IMR-90 (cell line): ENCODE measurements around the gene CNIH2. TPM values are rescaled to one million over a fixed set of nuclear protein-coding genes. Genes with fewer than 3 reads are reported as not detected.

Experiments used
- ATAC-seq: fragments of 200-7000 bp; cut with Tn5 transposase; 2 replicates; pipeline ENCODE4 v1.9.1; 2020; ENCODE audit warnings: low read depth, mild to moderate bottlenecking, moderate library complexity
- BruUV-seq: library from RNA; stranded (reverse); fragments of 400-500 nt; replicated peaks from 2 replicates; lab custom pipeline; 2021; lab: Mats Ljungman, UMichigan
- CTCF ChIA-PET: fragments of 300-600 bp; formaldehyde crosslinking; extraction: SDS; loops from one replicate; lab custom pipeline; 2021; ENCODE audit warnings: antibody characterized with exemption; lab: Yijun Ruan, JAX
- POLR2A ChIA-PET: fragments of 300-600 bp; sonication (Branson Sonifier 250); formaldehyde crosslinking; loops from one replicate; lab custom pipeline; 2022; ENCODE audit warnings: antibody characterized with exemption; ENCODE audit not compliant: unreplicated experiment; lab: Charles Lee
- DNase-seq: peaks from one replicate; pipeline ENCODE4 v3.0.0; 2013
- H2AFZ ChIP-seq: replicated peaks from 2 replicates; pipeline ENCODE3; 2013; ENCODE audit warnings: low read length, mild to moderate bottlenecking; ENCODE audit not compliant: poor library complexity
- H2AK5ac ChIP-seq: 2 replicates; pipeline ENCODE4 v1.6.1; 2013; ENCODE audit warnings: low read depth, low read length, inconsistent platforms
- H2AK9ac ChIP-seq: replicated peaks from 2 replicates; pipeline ENCODE3; 2013; ENCODE audit warnings: mild to moderate bottlenecking, low read depth, low read length, moderate library complexity; ENCODE audit not compliant: poor library complexity
- H2BK120ac ChIP-seq: 2 replicates; pipeline ENCODE4 v1.6.1; 2013; ENCODE audit warnings: low read depth, low read length, inconsistent platforms
- H2BK15ac ChIP-seq: 3 replicates; pipeline ENCODE4 v1.6.1; 2013; ENCODE audit warnings: low read depth, low read length, inconsistent platforms
- H2BK20ac ChIP-seq: 2 replicates; pipeline ENCODE4 v1.6.1; 2013; ENCODE audit warnings: low read depth, mild to moderate bottlenecking, inconsistent platforms, low read length, moderate library complexity
- H2BK5ac ChIP-seq: 2 replicates; pipeline ENCODE4 v1.6.1; 2013; ENCODE audit warnings: mild to moderate bottlenecking, low read depth, low read length, inconsistent platforms; ENCODE audit not compliant: poor library complexity, severe bottlenecking
- H3K14ac ChIP-seq: replicated peaks from 2 replicates; pipeline ENCODE4 v1.6.1; 2013; ENCODE audit warnings: low read depth, low read length, inconsistent platforms
- H3K18ac ChIP-seq: 2 replicates; pipeline ENCODE4 v1.6.1; 2013; ENCODE audit warnings: low read depth, low read length, control low read depth
- H3K23ac ChIP-seq: 2 replicates; pipeline ENCODE4 v1.6.1; 2013; ENCODE audit warnings: low read depth, low read length, inconsistent platforms
- H3K27ac ChIP-seq: 2 replicates; pipeline ENCODE4 v1.5.1; 2013; ENCODE audit warnings: mild to moderate bottlenecking, control low read depth, low read length; ENCODE audit not compliant: insufficient read depth
- H3K27me3 ChIP-seq: 2 replicates; pipeline ENCODE4 v1.6.1; 2013; ENCODE audit warnings: low read length; ENCODE audit not compliant: control insufficient read depth, insufficient read depth
- H3K36me3 ChIP-seq: 2 replicates; pipeline ENCODE4 v1.6.1; 2013; ENCODE audit warnings: low read length, mixed read lengths; ENCODE audit not compliant: control insufficient read depth, insufficient read depth
- H3K4ac ChIP-seq: 2 replicates; pipeline ENCODE4 v1.6.1; 2013; ENCODE audit warnings: low read depth, low read length, inconsistent platforms
- H3K4me1 ChIP-seq: 2 replicates; pipeline ENCODE4 v1.6.1; 2013; ENCODE audit warnings: low read length, mixed read lengths; ENCODE audit not compliant: control insufficient read depth, insufficient read depth
- H3K4me2 ChIP-seq: 2 replicates; pipeline ENCODE4 v1.6.1; 2013; ENCODE audit warnings: low read depth, mild to moderate bottlenecking, control low read depth, low read length, moderate library complexity
- H3K4me3 ChIP-seq: 2 replicates; pipeline ENCODE4 v1.5.1; 2013; ENCODE audit warnings: low read depth, mild to moderate bottlenecking, control low read depth, low read length, moderate library complexity; ENCODE audit not compliant: insufficient read depth
- H3K56ac ChIP-seq: 2 replicates; pipeline ENCODE4 v1.6.1; 2013; ENCODE audit warnings: low read length, inconsistent platforms; ENCODE audit not compliant: insufficient read depth; ENCODE audit errors: extremely low read depth
- H3K79me1 ChIP-seq, 2 experiments: 2 replicates each; pipeline ENCODE4 v1.6.1; 2013; ENCODE audit warnings: low read length in 2 of 2, inconsistent platforms in 1 of 2, low read depth in 1 of 2
- H3K9ac ChIP-seq: 2 replicates; pipeline ENCODE4 v1.6.1; 2013; ENCODE audit warnings: low read depth, low read length, control low read depth
- H3K9me1 ChIP-seq: 2 replicates; pipeline ENCODE4 v1.6.1; 2013; ENCODE audit warnings: low read length, inconsistent platforms; ENCODE audit not compliant: insufficient read depth
- H3K9me3 ChIP-seq: 2 replicates; pipeline ENCODE4 v1.6.1; 2013; ENCODE audit warnings: low read length; ENCODE audit not compliant: control insufficient read depth, insufficient read depth
- H4K20me1 ChIP-seq: 2 replicates; pipeline ENCODE4 v1.6.1; 2013; ENCODE audit warnings: low read length, inconsistent platforms; ENCODE audit not compliant: insufficient read depth
- H4K5ac ChIP-seq: 2 replicates; pipeline ENCODE4 v1.6.1; 2013; ENCODE audit warnings: mild to moderate bottlenecking, low read depth, low read length, control low read depth
- H4K8ac ChIP-seq, 2 experiments: 2 replicates each; pipeline ENCODE4 v1.6.1; 2013; ENCODE audit warnings: low read depth in 2 of 2, low read length in 2 of 2, control low read depth in 1 of 2, inconsistent platforms in 1 of 2
- H4K91ac ChIP-seq: 2 replicates; pipeline ENCODE4 v1.6.1; 2013; ENCODE audit warnings: low read depth, low read length, inconsistent platforms; ENCODE audit not compliant: insufficient read depth
- BHLHE40 ChIP-seq: fragments of 150-350 bp; IDR thresholded peaks from 2 replicates; pipeline ENCODE4 v1.6.1; 2016; ENCODE audit warnings: mild to moderate bottlenecking, low read depth, low read length
- CEBPB ChIP-seq: IDR thresholded peaks from 2 replicates; pipeline ENCODE4 v1.6.1; 2012; ENCODE audit warnings: low read depth, low read length, improper control_type of control experiment
- CHD1 ChIP-seq: IDR thresholded peaks from 2 replicates; pipeline ENCODE4 v1.6.1; 2012; ENCODE audit warnings: low read depth, low read length, improper control_type of control experiment
- CTCF ChIP-seq: conservative IDR thresholded peaks from 2 replicates; pipeline ENCODE4 v1.5.1; 2012; ENCODE audit warnings: mild to moderate bottlenecking, low read depth, low read length, improper control_type of control experiment
- ELK1 ChIP-seq: fragments of 150-350 bp; IDR thresholded peaks from 2 replicates; pipeline ENCODE4 v1.6.1; 2016; ENCODE audit warnings: low read depth, mild to moderate bottlenecking, low read length, moderate library complexity, borderline replicate concordance
- FOS ChIP-seq: fragments of 150-350 bp; IDR thresholded peaks from 2 replicates; pipeline ENCODE4 v1.6.1; 2016; ENCODE audit warnings: low read depth, low read length
- MAFK ChIP-seq: IDR thresholded peaks from 2 replicates; pipeline ENCODE4 v1.6.1; 2012; ENCODE audit warnings: low read depth, low read length, improper control_type of control experiment
- MAZ ChIP-seq: IDR thresholded peaks from 2 replicates; pipeline ENCODE4 v1.6.1; 2012; ENCODE audit warnings: low read depth, mild to moderate bottlenecking, low read length, improper control_type of control experiment, moderate library complexity, borderline replicate concordance
- NFE2L2 ChIP-seq: fragments of 150-350 bp; IDR thresholded peaks from 2 replicates; pipeline ENCODE4 v1.6.1; 2016; ENCODE audit warnings: low read depth, mild to moderate bottlenecking, low read length
- RAD21 ChIP-seq: IDR thresholded peaks from 2 replicates; pipeline ENCODE4 v1.6.1; 2012; ENCODE audit warnings: low read length, improper control_type of control experiment
- RCOR1 ChIP-seq: IDR thresholded peaks from 2 replicates; pipeline ENCODE4 v1.6.1; 2012; ENCODE audit warnings: mild to moderate bottlenecking, low read length, improper control_type of control experiment; ENCODE audit not compliant: insufficient replicate concordance
- SMC3 ChIP-seq: fragments of 150-350 bp; IDR thresholded peaks from 2 replicates; pipeline ENCODE4 v1.6.1; 2016; ENCODE audit warnings: low read depth, mild to moderate bottlenecking, antibody characterized with exemption, low read length, moderate library complexity
- USF2 ChIP-seq: fragments of 150-350 bp; IDR thresholded peaks from 2 replicates; pipeline ENCODE4 v1.6.1; 2017; ENCODE audit warnings: mild to moderate bottlenecking, antibody characterized with exemption, low read length, low read depth
- WGBS, 2 experiments: methylation state at CpG; one replicate each; pipeline versions ENCODE4 v1.1.5 to v1.1.7; 2013; ENCODE audit warnings: missing lambda C conversion rate in 2 of 2; ENCODE audit not compliant: insufficient read length in 1 of 2; ENCODE audit errors: extremely low coverage in 2 of 2; 5-methylcytosine and 5-hydroxymethylcytosine counted together
- dilution Hi-C: fragments of 300-500 bp; cut with HindIII; formaldehyde crosslinking; loops from one replicate; pipeline ENCODE4 v1.14.3; 2018; ENCODE audit warnings: low sequenced_read_pairs; ENCODE audit not compliant: unreplicated experiment
- in situ Hi-C: fragments of 300-500 bp; cut with MboI; formaldehyde crosslinking; loops from 3 replicates; pipeline ENCODE4 v1.14.3; 2019; ENCODE audit warnings: low sequenced_read_pairs, inconsistent platforms, mixed read lengths
- intact Hi-C: fragments of 100-400 bp; cut with micrococcal nuclease; formaldehyde crosslinking; loops from 2 replicates; pipeline ENCODE4 v1.10.0; 2022
- polyA plus RNA-seq, 3 experiments: library from polyadenylated mRNA; depleted of rRNA; stranded (reverse); fragments of >200 nt; gene quantifications; 2 replicates each; pipeline ENCODE4 v1.2.3, GENCODE V29; 2012; ENCODE audit warnings: low replicate concordance in 1 of 3
- total RNA-seq: library from RNA; depleted of rRNA; stranded (reverse); fragments of >200 nt; gene quantifications from 2 replicates; pipeline ENCODE4 v1.2.3, GENCODE V29; 2012

The CNIH2 gene
- total and polyA plus RNA-seq, 2 of the 4 experiments (the other 2 are of a cell fraction) = 0.54 to 3.4 TPM

- no peak for TF ChIP-seq NFE2L2
- TF ChIP-seq MAZ = peak; percentile 80; the same call in 1 of the 2 replicates
- TF ChIP-seq RAD21 = no peak
Observed at GRCh38 chr11:66289548-66290329, 11.8 kb downstream of the CNIH2 start (continued).

GRCh38 chr11:66290330-66290621 is 12.3 kb downstream of the CNIH2 start:
- Histone ChIP-seq H2AK9ac (no peak overlapping the region), H2BK5ac (no peak overlapping the region), H4K20me1 (peaks cover 15% of the 10 kb centered on the region), H4K5ac (no peak overlapping the region), H3K4ac (no peak overlapping the region), H3K27ac (no peak overlapping the region), H3K4me2 (no peak overlapping the region), H3K9ac (no peak overlapping the region), H3K14ac (no peak overlapping the region; the same call in 1 of the 2 replicates), H3K4me1 (peaks cover 11% of the 10 kb centered on the region), H3K4me3 (no peak overlapping the region), H3K79me1 (peaks cover 15 to 33% of the 10 kb centered on the region in 2 experiments; a peak in 3 of 4 replicates), H4K91ac (no peak overlapping the region), H3K18ac (no peak overlapping the region), H3K27me3 (peaks cover 31% of the 10 kb centered on the region), H4K8ac (no peak overlapping the region), H3K9me1 (peaks cover 17% of the 10 kb centered on the region), H2AK5ac (no peak overlapping the region), H2BK20ac (no peak overlapping the region), H3K56ac (no peak overlapping the region), H2AFZ (no peak overlapping the region), H2BK120ac (no peak overlapping the region), H2BK15ac (no peak overlapping the region), H3K36me3 (peaks cover 7% of the 10 kb centered on the region; the same call in 1 of the 2 replicates), H3K23ac (no peak overlapping the region), H3K9me3 (no peaks in the 10 kb centered on the region)
- intact Hi-C loops = no loop called here
- no TSS peak for BruUV-seq
- WGBS, 2 experiments = no CpG with 5 or more reads among the region's 2 CpGs
- CTCF ChIA-PET = no interaction called here
- in situ Hi-C loops = no loop called here
- ATAC-seq = no peak
- dilution Hi-C loops = no loop called here
- POLR2A ChIA-PET = no interaction called here
- DNase-seq = no peak
- TF ChIP-seq RCOR1 = no peak
- no peak for TF ChIP-seq SMC3
- no peak for TF ChIP-seq CHD1
- no peak for TF ChIP-seq ELK1
- no peak for TF ChIP-seq RAD21
- TF ChIP-seq CEBPB = no peak
- no peak for TF ChIP-seq CTCF
- TF ChIP-seq BHLHE40 = no peak
- no peak for TF ChIP-seq FOS
- TF ChIP-seq MAZ = no peak
- TF ChIP-seq USF2 = no peak
- no peak for TF ChIP-seq MAFK
- no peak for TF ChIP-seq NFE2L2
